SK-N-SH (cell line): Measurements from ENCODE around the gene NCS1. TPM values are rescaled to one million over a fixed set of nuclear protein-coding genes. Genes with fewer than 3 reads are reported as not detected.

Experiments used
- polyA plus RNA-seq, 3 experiments: library from polyadenylated mRNA; depleted of rRNA; stranded (reverse); fragments of >200 nt; gene quantifications; 2 replicates each; pipeline ENCODE4 v1.2.3, GENCODE V29; 2012

The NCS1 gene
- polyA plus RNA-seq, 1 of the 3 experiments (the other 2 are of a cell fraction), result 40.6 TPM

Other genes starting within 250 kb of the NCS1 start
- gene FNBP1, start 129.2 kb upstream of the NCS1 start, polyA plus RNA-seq (2012; rRNA removed), result 10.2 and 11.0 TPM in 2 replicates
- gene GPR107, start 118.5 kb upstream of the NCS1 start, polyA plus RNA-seq (2012; rRNA removed), result 23.0 and 29.9 TPM in 2 replicates
- gene HMCN2, start 93.4 kb downstream of the NCS1 start, polyA plus RNA-seq (2012; rRNA removed), result 0.15 and 0.28 TPM in 2 replicates